HepG2 (cell line): ENCODE measurements around the gene SIRT7. TPM values are rescaled to one million over a fixed set of nuclear protein-coding genes. Genes with fewer than 3 reads are reported as not detected.

Experiments
- AGO2 ChIP-seq: fragments of 200-400 bp; formaldehyde crosslinking; optimal IDR thresholded peaks from 2 replicates; pipeline ENCODE3; 2017; ENCODE audit warnings: mild to moderate bottlenecking, low read depth, low read length, moderate library complexity
- EEA1 ChIP-seq: sonication (generic); formaldehyde crosslinking; IDR thresholded peaks from 2 replicates; pipeline ENCODE4 v1.5.1; 2020; ENCODE audit warnings: mild to moderate bottlenecking, missing genetic modification reagents, borderline replicate concordance
- GFI1 ChIP-seq: sonication (generic); formaldehyde crosslinking; IDR thresholded peaks from 2 replicates; pipeline ENCODE4 v1.5.0; 2020; ENCODE audit warnings: missing genetic modification reagents, mild to moderate bottlenecking, borderline replicate concordance
- IKZF4 ChIP-seq: sonication (generic); formaldehyde crosslinking; IDR thresholded peaks from 2 replicates; pipeline ENCODE4 v1.5.1; 2020; ENCODE audit warnings: borderline replicate concordance, mild to moderate bottlenecking, low read depth, missing genetic modification reagents; ENCODE audit errors: not compliant biosample characterization
- KDM4B ChIP-seq: sonication (generic); formaldehyde crosslinking; IDR thresholded peaks from 2 replicates; pipeline ENCODE4 v1.4.0; 2020; ENCODE audit warnings: missing genetic modification reagents
- KLF12 ChIP-seq: sonication (generic); formaldehyde crosslinking; IDR thresholded peaks from 2 replicates; pipeline ENCODE4 v1.4.0; 2020; ENCODE audit warnings: missing genetic modification reagents, borderline replicate concordance
- MED8 ChIP-seq: sonication (generic); formaldehyde crosslinking; IDR thresholded peaks from 2 replicates; pipeline ENCODE4 v1.8.1; 2023; ENCODE audit warnings: mild to moderate bottlenecking, missing genetic modification reagents; ENCODE audit not compliant: insufficient replicate concordance
- PCBP2 ChIP-seq: fragments of 200-400 bp; formaldehyde crosslinking; optimal IDR thresholded peaks from 2 replicates; pipeline ENCODE3; 2018; ENCODE audit warnings: low read length, low read depth; ENCODE audit not compliant: poor library complexity, severe bottlenecking
- PHF8 ChIP-seq: sonication (generic); formaldehyde crosslinking; IDR thresholded peaks from 2 replicates; pipeline ENCODE4 v1.5.0; 2020; ENCODE audit warnings: missing genetic modification reagents
- ZBTB7B ChIP-seq: sonication (generic); formaldehyde crosslinking; IDR thresholded peaks from 2 replicates; pipeline ENCODE4 v1.4.0; 2020; ENCODE audit warnings: missing genetic modification reagents
- ZMAT3 ChIP-seq: sonication (generic); formaldehyde crosslinking; conservative IDR thresholded peaks from 2 replicates; pipeline ENCODE4 v1.7.0; 2021; ENCODE audit warnings: missing genetic modification reagents
- ZNF766 ChIP-seq: sonication (generic); formaldehyde crosslinking; IDR thresholded peaks from 2 replicates; pipeline ENCODE4 v1.5.0; 2020; ENCODE audit warnings: missing genetic modification reagents, borderline replicate concordance
- ZSCAN22 ChIP-seq: sonication (generic); formaldehyde crosslinking; IDR thresholded peaks from 2 replicates; pipeline ENCODE4 v1.4.0; 2020; ENCODE audit warnings: mild to moderate bottlenecking, missing genetic modification reagents
- polyA plus RNA-seq, 8 experiments: library from polyadenylated mRNA; depleted of rRNA in 3 of 8; stranded (reverse) in 7 of 8; unstranded in 1 of 8; fragments of >200 nt; fragmentation: Illumina TruSeq in 4 of 8; extraction: Trizol in 4 of 8; gene quantifications; 2 replicates each; pipeline versions ENCODE4 v1.2.1 to v1.2.3, GENCODE V29; 2011 to 2016; ENCODE audit warnings: low read depth in 4 of 8, missing spikeins in 1 of 8, mixed read lengths in 1 of 8; ENCODE audit not compliant: insufficient read depth in 1 of 8
- total RNA-seq, 5 experiments: library from RNA; depleted of rRNA; stranded (reverse); fragments of >200 nt; fragmentation: Illumina TruSeq; extraction: Trizol; gene quantifications; 2 replicates each; pipeline ENCODE4 v1.2.3, GENCODE V29; 2016; ENCODE audit warnings: low read depth in 1 of 5
- TF ChIP-seq, protein P1 (sequence below): sonication (generic); formaldehyde crosslinking; IDR thresholded peaks from 2 replicates; pipeline ENCODE4 v1.8.1; 2023; ENCODE audit warnings: mild to moderate bottlenecking, inconsistent platforms, moderate library complexity, missing genetic modification reagents, borderline replicate concordance
- TF ChIP-seq, protein P2 (sequence below): sonication (generic); formaldehyde crosslinking; IDR thresholded peaks from 2 replicates; pipeline ENCODE4 v1.4.0; 2020; ENCODE audit warnings: mild to moderate bottlenecking, low read depth, missing genetic modification reagents
- TF ChIP-seq, protein P3 (sequence below): sonication (generic); formaldehyde crosslinking; IDR thresholded peaks from 2 replicates; pipeline ENCODE4 v1.4.0; 2020; ENCODE audit warnings: mild to moderate bottlenecking, missing genetic modification reagents

The SIRT7 gene
- total and polyA plus RNA-seq, 2 of the 13 experiments (the other 11 are each of a cell fraction or from before 2014, with no cell fraction given), result 8.3 to 24.8 TPM

DNA sequence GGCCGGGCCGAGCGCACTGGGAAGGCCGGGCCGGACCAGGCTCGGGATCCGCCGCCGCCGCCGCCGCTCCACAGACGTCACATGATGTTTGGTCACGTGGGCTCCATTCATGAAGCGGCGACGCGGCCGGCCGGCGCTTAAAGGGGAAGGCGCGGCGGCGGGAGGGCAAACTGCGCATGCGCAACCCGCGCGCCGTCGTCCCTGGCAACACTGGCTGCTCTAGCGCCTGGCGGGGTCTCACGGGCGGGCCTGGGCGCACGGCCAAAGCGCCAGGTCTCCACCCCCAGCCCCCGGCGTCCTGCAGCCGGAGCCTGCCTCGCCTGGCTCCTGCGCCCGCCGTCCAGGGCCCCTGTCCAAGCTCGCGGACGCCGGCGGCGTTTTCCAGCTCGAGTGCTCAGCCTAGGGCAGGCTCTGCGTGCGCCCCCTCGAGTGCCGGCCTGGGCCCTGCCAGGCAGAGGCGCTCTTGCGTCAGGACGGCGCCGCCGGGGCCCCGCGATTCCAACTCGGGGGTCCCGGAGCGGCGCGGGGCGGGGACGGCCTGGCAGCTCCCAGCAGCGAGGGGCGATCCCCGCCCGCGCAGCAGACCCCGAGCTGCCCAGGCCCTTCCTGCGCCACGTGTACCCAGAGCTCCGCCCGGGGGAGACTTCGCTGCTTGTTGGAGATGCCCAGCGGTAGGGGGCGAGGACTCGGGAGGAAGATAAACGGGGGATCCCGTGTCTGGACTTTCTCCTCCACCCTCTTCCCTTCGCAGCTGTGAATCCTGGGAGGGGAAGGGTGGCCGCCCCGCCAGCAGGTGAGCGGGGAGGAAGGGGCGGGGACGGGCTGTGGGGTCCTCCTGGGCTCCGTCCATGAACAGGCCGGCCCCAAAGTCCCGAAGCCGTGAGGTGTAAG, 9.9 kb upstream of the SIRT7 start, which contains the start of gene MAFG (continued):
- TF ChIP-seq, protein P1, sequence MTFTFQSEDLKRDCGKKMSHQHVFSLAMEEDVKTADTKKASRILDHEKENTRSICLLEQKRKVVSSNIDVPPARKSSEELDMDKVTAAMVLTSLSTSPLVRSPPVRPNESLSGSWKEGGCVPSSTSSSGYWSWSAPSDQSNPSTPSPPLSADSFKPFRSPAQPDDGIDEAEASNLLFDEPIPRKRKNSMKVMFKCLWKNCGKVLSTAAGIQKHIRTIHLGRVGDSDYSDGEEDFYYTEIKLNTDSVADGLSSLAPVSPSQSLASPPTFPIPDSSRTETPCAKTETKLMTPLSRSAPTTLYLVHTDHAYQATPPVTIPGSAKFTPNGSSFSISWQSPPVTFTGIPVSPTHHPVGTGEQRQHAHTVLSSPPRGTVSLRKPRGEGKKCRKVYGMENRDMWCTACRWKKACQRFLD (CRISPR knock-in tag), result peak; percentile 76; the same call in 1 of the 2 replicates
- TF ChIP-seq, protein P2, sequence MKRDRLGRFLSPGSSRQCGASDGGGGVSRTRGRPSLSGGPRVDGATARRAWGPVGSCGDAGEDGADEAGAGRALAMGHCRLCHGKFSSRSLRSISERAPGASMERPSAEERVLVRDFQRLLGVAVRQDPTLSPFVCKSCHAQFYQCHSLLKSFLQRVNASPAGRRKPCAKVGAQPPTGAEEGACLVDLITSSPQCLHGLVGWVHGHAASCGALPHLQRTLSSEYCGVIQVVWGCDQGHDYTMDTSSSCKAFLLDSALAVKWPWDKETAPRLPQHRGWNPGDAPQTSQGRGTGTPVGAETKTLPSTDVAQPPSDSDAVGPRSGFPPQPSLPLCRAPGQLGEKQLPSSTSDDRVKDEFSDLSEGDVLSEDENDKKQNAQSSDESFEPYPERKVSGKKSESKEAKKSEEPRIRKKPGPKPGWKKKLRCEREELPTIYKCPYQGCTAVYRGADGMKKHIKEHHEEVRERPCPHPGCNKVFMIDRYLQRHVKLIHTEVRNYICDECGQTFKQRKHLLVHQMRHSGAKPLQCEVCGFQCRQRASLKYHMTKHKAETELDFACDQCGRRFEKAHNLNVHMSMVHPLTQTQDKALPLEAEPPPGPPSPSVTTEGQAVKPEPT, result peak; percentile 89; the same call in 1 of the 2 replicates
- TF ChIP-seq ZBTB7B (peak; percentile 89), ZNF766 (CRISPR knock-in tag) (peak; percentile 92), EEA1 (CRISPR knock-in tag) (peak; percentile 91), PCBP2 (no peak), ZMAT3 (CRISPR knock-in tag) (peak; percentile 5; the same call in 1 of the 2 replicates), PHF8 (CRISPR knock-in tag) (peak; percentile 49; the same call in 1 of the 2 replicates), MED8 (peak; percentile 86), AGO2 (peak; percentile 91), IKZF4 (CRISPR knock-in tag) (peak; percentile 56), ZSCAN22 (peak; percentile 62; the same call in 1 of the 2 replicates), GFI1 (CRISPR knock-in tag) (peak; percentile 38; the same call in 1 of the 2 replicates), KDM4B (peak; percentile 81; the same call in 1 of the 2 replicates), KLF12 (CRISPR knock-in tag) (peak; percentile 34; the same call in 1 of the 2 replicates)
- TF ChIP-seq, protein P3, sequence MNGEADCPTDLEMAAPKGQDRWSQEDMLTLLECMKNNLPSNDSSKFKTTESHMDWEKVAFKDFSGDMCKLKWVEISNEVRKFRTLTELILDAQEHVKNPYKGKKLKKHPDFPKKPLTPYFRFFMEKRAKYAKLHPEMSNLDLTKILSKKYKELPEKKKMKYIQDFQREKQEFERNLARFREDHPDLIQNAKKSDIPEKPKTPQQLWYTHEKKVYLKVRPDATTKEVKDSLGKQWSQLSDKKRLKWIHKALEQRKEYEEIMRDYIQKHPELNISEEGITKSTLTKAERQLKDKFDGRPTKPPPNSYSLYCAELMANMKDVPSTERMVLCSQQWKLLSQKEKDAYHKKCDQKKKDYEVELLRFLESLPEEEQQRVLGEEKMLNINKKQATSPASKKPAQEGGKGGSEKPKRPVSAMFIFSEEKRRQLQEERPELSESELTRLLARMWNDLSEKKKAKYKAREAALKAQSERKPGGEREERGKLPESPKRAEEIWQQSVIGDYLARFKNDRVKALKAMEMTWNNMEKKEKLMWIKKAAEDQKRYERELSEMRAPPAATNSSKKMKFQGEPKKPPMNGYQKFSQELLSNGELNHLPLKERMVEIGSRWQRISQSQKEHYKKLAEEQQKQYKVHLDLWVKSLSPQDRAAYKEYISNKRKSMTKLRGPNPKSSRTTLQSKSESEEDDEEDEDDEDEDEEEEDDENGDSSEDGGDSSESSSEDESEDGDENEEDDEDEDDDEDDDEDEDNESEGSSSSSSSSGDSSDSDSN (CRISPR knock-in tag), result peak; percentile 88; the same call in 1 of the 2 replicates
